Erythroblast (primary cell): ENCODE measurements around the gene TBX1.

Source experiments
- GATA1 ChIP-seq: IDR thresholded peaks from 2 replicates; pipeline ENCODE4 v1.6.1; 2011; ENCODE audit warnings: low read depth, mild to moderate bottlenecking, control low read depth, low read length, moderate library complexity
- POLR2A ChIP-seq: IDR thresholded peaks from 2 replicates; pipeline ENCODE4 v1.6.1; 2011; ENCODE audit warnings: mild to moderate bottlenecking, low read length

- TF ChIP-seq POLR2A (no peak), GATA1 (no peak)
These were observed 39.7 kb downstream of the TBX1 start for GRCh38 chr22:19800306-19800705.
